GM12874 (cell line): ENCODE data around the gene RELL2.

ENCODE experiments used
- TF ChIP-seq, protein P1 (sequence below): IDR thresholded peaks from 2 replicates; pipeline ENCODE4 v1.5.1; 2011; ENCODE audit warnings: low read depth, mild to moderate bottlenecking, control low read depth, low read length, moderate library complexity; ENCODE audit not compliant: insufficient read depth

Gene RELL2

GRCh38 chr5:141637123-141637766, 448 bp downstream of the RELL2 start:
- TF ChIP-seq, protein P1, sequence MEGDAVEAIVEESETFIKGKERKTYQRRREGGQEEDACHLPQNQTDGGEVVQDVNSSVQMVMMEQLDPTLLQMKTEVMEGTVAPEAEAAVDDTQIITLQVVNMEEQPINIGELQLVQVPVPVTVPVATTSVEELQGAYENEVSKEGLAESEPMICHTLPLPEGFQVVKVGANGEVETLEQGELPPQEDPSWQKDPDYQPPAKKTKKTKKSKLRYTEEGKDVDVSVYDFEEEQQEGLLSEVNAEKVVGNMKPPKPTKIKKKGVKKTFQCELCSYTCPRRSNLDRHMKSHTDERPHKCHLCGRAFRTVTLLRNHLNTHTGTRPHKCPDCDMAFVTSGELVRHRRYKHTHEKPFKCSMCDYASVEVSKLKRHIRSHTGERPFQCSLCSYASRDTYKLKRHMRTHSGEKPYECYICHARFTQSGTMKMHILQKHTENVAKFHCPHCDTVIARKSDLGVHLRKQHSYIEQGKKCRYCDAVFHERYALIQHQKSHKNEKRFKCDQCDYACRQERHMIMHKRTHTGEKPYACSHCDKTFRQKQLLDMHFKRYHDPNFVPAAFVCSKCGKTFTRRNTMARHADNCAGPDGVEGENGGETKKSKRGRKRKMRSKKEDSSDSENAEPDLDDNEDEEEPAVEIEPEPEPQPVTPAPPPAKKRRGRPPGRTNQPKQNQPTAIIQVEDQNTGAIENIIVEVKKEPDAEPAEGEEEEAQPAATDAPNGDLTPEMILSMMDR: 0 out of 2 replicates have a peak, but pooled peaks have one; percentile 1

DNA sequence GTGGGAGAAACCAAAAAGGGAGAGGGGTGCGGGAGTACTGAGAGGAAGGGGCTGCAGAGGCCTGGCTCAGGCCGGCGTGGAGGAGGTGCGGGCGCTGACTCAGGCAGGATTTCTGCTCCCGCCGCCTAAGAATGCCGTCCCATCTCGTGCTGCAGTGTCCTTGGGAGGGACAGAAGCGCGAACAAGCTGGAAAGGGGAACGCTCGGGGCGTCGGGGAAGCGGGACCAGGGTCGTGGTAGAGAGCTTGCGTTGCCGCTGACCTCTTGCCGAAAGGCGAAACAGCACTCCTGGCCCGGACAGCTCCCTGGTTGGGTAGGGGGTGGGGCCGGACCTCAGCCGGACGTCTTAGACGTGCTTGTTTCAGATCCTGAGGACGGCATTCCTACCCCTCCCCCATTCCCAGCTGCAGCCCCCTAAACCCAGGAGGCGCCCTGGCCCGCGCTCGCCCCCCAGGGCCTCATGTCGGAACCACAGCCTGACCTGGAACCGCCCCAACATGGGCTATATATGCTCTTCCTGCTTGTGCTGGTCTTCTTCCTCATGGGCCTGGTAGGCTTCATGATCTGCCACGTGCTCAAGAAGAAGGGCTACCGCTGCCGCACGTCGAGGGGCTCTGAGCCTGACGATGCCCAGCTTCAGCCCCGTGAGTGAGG, 1.1 kb downstream of the RELL2 start:
- TF ChIP-seq, protein P1: peak; percentile 72

DNA sequence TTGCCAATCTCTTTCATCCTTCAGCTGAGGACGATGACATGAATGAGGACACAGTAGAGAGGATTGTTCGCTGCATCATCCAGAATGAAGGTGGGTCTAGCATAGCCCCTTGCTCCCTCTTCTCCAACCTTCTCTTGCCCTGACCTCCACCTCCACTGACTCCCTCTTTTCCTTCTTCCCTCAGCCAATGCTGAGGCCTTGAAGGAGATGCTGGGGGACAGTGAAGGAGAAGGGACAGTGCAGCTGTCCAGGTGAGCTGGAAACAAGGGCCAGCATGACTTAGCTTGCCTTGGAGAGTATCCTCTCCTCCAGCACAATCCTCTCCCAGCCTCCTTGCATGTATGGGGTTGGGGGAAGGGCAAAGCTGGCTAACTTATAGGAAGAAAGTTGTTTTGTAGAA, 2.0 kb downstream of the RELL2 start:
- TF ChIP-seq, protein P1: no peak

- TF ChIP-seq, protein P1: no peak
Measured at GRCh38 chr5:141639357-141640050, 2.7 kb downstream of the RELL2 start.

- TF ChIP-seq, protein P1: no peak
Measured at GRCh38 chr5:141640051-141640415, 3.2 kb downstream of the RELL2 start.

DNA sequence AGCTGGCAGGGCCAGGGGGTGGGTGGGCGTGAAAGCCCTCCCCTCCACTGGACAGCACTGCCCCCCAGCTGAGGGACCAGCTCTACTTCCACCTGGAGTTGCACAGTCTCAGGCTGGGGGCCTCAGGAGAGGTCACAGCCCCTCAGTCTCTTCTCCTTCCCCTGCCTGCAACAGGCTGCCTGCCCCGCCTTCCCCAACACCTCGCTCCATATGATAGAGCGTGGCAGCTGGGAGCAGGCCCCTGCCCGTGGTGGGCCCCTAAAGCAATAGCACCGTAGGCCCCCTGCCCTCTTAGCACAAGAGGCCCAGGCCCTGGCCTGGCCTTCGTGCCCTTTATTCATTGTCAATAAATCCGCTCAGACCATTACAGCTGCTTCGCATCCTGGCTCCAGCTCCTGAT, 3.9 kb downstream of the RELL2 start:
- TF ChIP-seq, protein P1: no peak

- TF ChIP-seq, protein P1: no peak
Measured at GRCh38 chr5:141641634-141642267, 5.0 kb downstream of the RELL2 start.
